GM21737 (cell line): ENCODE data around the gene IYD.

Experiments used
- ATAC-seq: cut with Tn5 transposase; IDR thresholded peaks from one replicate; pipeline ENCODE4 v1.9.1; 2021; ENCODE audit warnings: mild to moderate bottlenecking, moderate library complexity; ENCODE audit not compliant: unreplicated experiment

Gene IYD, protein sequence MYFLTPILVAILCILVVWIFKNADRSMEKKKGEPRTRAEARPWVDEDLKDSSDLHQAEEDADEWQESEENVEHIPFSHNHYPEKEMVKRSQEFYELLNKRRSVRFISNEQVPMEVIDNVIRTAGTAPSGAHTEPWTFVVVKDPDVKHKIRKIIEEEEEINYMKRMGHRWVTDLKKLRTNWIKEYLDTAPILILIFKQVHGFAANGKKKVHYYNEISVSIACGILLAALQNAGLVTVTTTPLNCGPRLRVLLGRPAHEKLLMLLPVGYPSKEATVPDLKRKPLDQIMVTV

DNA sequence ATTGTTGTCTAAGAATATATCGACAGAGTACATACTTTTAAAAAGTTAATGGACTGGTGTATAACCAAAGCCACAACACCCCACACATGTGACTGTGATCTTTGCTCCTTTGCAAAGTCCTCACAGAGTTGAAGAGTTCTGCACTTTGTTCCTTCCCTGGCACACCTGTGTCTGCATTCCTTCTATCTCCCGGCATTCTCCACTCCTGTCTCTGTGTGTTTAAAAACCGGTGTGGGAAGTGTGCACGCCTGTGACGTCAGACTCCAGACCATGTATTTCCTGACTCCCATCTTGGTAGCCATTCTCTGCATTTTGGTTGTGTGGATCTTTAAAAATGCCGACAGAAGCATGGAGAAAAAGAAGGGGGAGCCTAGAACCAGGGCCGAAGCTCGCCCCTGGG lies at the start of gene IYD:
IYD (plus strand) TSS at position 251 of the 400 bp plus-strand sequence; CDS start at position 271, 20 bp downstream.
- no peak for ATAC-seq

DNA sequence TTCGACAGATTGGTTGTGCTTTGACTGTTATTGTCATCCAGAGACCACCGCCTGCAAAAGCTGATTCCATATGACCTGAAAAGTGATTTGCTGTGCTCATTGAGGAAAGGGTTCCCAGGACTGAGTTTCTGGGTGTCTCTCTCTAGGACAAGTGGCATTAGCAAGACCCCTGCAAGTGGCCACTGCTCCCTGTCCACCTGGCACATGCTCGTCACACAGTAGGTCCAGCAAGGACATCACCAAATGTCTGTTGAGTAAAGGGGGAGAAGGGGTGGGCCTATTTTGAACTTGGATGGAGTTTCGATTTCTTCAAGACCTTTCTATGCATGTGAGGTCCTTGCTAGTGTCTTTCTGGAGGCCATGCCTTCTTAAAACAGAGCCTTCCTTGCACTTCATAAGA lies 48.9 kb upstream of the IYD start:
- no peak for ATAC-seq

GRCh38 chr6:150320442-150320841 lies 48.4 kb upstream of the IYD start:
- ATAC-seq = no peak

GRCh38 chr6:150322466-150322871 lies 46.3 kb upstream of the IYD start:
- no peak for ATAC-seq

DNA sequence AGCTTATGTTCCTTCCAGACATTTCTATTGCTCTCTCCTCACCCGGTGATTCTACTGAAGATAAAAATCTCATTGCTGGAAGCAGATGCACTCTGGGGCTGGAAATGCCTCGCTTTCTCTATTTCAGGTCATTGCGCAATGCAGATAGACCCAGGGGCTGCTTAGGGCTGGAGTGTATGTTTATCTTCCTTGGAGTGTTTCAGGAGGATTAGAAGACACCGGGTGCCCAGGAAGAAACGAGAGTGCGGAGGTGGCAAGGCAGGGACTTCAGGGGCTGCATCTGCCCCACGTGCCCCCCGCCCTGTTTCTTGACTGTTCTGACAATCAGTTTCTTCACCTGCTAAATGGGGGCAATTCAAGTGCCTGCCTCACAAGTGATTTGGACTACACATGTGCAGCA lies 45.6 kb upstream of the IYD start:
- no peak for ATAC-seq

GRCh38 chr6:150324044-150324443 lies 44.8 kb upstream of the IYD start:
- no peak for ATAC-seq

- ATAC-seq = no peak
Observed at GRCh38 chr6:150325066-150325772, 43.6 kb upstream of the IYD start.

GRCh38 chr6:150327117-150327774 lies 41.6 kb upstream of the IYD start:
- ATAC-seq = no peak

- no peak for ATAC-seq
Observed at GRCh38 chr6:150328744-150329405, 39.9 kb upstream of the IYD start.

GRCh38 chr6:150331344-150331743 lies 37.5 kb upstream of the IYD start:
- ATAC-seq = no peak

GRCh38 chr6:150332939-150333584 lies 35.8 kb upstream of the IYD start:
- no peak for ATAC-seq

DNA sequence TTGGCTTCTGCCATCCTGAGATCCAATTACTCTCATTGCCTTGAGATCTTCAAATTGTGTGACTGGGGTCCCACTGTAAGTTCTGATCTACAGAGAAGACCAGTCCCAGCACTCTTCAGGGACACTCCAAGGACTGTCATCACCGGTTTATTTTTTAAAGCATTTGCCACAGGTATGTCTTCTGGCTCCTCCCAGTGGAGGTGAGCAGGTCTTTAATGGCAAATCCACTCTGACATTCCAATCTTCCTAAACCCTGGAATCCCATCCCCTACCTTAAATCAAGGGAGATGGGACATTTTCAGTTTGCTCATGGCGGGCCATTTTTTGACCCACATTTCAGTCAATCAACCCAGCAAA lies 35.2 kb upstream of the IYD start:
- ATAC-seq = no peak

GRCh38 chr6:150334790-150335783 lies 33.7 kb upstream of the IYD start:
- no peak for ATAC-seq

DNA sequence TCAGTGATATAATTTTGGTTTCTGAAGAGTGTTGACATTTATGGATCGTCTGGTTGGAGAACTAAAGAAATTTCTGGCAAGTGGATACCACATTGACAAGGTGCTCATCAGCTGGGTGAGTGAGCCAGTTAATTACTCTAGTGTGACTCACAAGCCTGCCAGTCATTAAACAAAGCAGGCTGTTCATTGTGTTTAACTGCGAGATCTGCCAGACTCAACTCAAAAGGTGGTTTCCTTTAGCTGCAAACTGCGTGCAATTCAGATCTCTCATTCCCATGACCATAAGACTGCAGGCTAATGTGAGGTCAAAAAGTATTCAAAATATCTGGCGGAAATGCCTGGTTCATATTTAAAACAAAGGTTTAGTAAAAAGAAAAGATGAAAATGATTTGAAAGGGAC lies 32.5 kb upstream of the IYD start:
- ATAC-seq = no peak

DNA sequence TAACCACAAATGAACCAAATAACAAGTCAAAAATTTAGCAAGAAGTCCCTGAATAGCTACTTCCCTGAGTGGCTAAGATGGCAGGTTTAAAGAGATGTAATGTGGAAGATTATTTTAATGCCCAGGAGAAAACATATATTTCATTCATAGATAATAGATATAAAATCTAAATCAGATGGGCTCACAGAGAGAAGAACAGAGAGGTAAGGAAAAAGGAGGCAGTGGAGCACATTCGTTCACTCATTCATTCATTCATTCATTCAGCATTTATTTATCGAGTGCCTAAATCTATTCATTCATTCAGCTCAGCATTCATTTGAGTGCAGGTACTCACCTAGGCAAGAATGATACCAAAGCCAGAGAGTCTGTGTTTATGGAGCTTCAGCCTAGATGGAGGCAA lies 32.1 kb upstream of the IYD start:
- ATAC-seq = no peak

- no peak for ATAC-seq
Observed at GRCh38 chr6:150342126-150342525, 26.7 kb upstream of the IYD start.

DNA sequence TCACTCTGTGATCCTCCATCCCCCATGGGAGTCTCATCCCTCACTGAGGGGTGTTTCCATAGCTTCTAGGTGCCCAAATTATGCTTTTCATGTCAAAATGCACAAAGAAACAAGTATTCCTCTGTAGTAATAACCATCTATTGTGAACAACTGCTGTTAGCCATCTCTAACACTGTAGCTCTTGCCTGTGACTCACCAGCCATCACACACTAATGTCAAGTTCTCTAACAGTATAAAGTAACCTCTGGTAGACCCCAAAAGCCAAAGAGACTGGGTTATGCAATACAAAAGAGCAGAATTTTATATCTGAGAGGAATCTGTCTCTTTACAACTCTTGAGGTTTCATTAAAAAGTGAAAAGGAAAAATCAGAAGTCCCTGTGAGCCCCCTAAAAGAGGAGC lies 25.4 kb upstream of the IYD start:
- no peak for ATAC-seq

DNA sequence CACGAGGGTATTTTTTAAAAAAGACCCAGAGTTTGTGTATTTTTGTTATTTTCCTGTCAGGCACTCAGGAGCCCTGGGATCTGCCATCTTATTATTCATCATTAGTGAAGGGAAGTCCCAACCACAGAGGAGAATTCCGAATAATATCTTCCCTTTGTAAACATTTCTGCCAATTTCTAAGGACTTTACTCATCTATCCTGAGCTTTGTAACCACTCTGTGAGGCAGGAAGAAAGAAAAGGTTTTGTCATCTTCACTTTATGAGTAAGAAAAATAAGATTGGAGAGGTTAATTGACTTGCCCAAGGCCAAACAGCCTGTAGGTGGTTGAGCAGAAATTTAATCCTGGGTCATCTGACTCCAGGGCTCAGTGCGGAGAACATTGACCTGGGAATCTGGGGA lies 23.0 kb upstream of the IYD start:
- ATAC-seq = no peak

- ATAC-seq = no peak
Observed at GRCh38 chr6:150346346-150346745, 22.5 kb upstream of the IYD start.

DNA sequence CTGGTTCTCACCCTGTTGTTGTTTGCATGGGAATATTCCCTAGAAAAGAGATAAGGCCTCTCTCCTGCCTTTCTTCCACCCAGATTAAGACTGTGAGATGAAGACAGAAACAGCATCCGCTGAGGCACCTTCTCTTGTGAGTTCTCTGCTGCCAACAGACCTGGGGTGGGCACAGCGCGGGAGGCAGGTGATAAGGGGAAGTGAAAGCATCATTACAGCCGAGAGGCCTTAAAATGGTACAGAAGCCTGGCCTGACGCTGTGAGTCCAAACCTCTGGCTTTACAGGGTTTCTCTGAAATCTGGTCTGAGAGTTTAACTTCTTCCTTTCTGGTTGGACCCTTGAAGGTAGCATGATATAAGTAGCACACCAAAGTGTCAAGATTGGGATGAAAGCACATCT lies 21.0 kb upstream of the IYD start:
- ATAC-seq = no peak
